ENCODE results near the gene RUBCNL. TPM values are rescaled to one million over a fixed set of nuclear protein-coding genes. Genes with fewer than 3 reads are reported as not detected.

The RUBCNL gene
- total RNA-seq, 4 donors from 2014 or later = 1.7 to 4.2 (median 2.8) TPM

DNA sequence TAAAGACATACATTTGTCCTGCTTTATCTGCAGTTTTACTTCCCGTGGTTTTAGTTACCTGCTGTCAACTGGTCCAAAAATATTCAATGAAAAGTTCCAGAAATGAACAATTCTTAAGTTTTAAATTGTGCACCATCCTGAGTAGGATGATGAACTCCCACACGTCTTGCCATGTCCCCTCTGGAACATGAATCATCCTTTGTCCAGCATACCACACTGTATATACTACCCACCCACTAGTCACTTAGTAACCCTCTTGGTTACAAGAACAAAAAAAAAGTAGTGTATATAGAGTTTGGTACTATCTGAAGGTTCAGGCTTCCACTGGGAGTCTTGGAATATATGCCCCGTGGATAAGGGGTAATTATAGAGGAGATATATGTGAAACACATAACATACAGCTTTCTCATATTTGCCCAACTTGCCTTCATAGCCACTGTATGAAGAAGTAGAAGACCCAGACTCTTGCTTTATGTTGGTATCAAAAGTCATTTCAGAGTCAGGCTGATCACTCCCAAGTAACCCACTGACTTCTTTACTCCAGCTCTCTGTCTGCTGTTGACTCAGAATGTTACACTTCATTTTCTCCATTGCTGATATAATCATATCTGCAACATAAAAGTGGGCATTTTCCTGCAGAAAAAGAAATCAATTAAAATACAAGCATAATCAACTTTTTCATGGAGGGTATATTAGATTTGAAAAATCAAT, 19.3 kb downstream of the RUBCNL start:
- no peak for TF ChIP-seq POLR2A (IDR thresholded peaks at IDR 0.05)
- TF ChIP-seq, protein P1, sequence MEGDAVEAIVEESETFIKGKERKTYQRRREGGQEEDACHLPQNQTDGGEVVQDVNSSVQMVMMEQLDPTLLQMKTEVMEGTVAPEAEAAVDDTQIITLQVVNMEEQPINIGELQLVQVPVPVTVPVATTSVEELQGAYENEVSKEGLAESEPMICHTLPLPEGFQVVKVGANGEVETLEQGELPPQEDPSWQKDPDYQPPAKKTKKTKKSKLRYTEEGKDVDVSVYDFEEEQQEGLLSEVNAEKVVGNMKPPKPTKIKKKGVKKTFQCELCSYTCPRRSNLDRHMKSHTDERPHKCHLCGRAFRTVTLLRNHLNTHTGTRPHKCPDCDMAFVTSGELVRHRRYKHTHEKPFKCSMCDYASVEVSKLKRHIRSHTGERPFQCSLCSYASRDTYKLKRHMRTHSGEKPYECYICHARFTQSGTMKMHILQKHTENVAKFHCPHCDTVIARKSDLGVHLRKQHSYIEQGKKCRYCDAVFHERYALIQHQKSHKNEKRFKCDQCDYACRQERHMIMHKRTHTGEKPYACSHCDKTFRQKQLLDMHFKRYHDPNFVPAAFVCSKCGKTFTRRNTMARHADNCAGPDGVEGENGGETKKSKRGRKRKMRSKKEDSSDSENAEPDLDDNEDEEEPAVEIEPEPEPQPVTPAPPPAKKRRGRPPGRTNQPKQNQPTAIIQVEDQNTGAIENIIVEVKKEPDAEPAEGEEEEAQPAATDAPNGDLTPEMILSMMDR (IDR thresholded peaks at IDR 0.05) = no peak
- WGBS, 2 donors = 85 to 88% methylated on average over 3 of the region's 3 CpGs
- Histone ChIP-seq H3K36me3 (no peaks in the 10 kb centered on the region), H3K4me3 (replicated peaks in 1 of 3) (no peak overlapping the region), H3K9me3 (no peaks in the 10 kb centered on the region), H3K27me3 (no peaks in the 10 kb centered on the region), H3K4me1 (peaks cover 15 to 17% of the 10 kb centered on the region in 2 donors), H3K27ac (no peak overlapping the region)
- intact Hi-C loops (cut with DNase I) = no loop called here
- no peak for DNase-seq

DNA sequence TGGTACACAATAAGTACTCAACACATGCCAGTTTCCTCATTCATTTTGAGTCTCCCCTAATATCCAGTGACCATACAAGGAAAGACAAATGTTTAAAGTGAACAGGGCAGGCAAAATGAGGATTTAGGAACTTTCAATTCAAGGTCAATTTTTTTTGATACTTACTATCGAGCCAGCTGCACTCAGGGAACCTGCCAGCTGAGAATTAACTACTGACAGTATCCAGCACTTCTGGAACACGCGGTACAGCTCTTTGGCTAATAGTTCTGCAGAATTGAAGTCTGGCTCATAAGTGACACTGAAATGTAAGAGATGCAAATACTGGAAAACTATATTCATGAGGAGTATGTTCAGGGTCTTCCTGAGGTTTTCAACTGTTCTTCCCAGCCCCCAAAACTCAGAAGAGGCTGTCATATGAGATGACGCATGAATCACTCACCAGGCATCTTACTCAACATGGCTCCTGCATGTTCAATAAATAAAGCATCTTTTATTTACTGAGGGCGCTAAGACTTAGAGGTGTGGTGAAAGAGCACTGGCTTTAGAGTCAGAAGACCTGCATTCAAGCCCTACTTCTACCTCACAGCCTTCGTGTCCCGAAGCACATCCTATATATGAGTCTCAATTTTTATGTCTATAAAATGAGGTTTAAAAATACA, 25.6 kb downstream of the RUBCNL start:
- H3K27ac ChIP-seq = no peak overlapping the region
- no peak for DNase-seq
- H3K4me3 ChIP-seq (replicated peaks in 1 of 3) = no peak overlapping the region
- intact Hi-C loops (cut with DNase I) = no loop called here
- no peaks in the 10 kb centered on the region for H3K9me3 ChIP-seq
- H3K27me3 ChIP-seq = no peaks in the 10 kb centered on the region
- 87% methylated on average over 7 of the region's 7 CpGs for WGBS, 2 donors
- no peak for TF ChIP-seq POLR2A (IDR thresholded peaks at IDR 0.05)
- TF ChIP-seq, protein P1 (IDR thresholded peaks at IDR 0.05) = no peak
- H3K36me3 ChIP-seq = no peaks in the 10 kb centered on the region
- no peaks in the 10 kb centered on the region for H3K4me1 ChIP-seq

DNA sequence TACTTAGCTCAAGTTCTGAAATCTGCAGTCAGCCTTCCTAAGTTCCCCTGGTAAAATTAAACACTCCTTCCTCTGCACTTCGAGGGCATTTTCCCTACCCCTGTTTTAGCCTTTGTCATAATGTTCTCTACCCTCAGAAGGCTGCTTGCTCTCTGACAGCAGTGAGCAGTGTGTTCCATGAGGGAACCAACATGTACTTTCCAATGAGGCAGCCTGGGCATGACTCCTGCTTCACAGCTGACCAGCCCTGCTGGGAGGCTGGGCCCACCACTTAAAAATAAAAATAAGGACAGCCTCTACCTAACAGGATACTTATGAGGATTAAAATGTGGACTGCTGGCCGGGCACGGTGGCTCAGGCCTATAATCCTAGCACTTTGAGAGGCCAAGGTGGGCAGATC, 26.4 kb downstream of the RUBCNL start:
- DNase-seq = no peak
- 85 to 91% methylated on average over 3 of the region's 3 CpGs for WGBS, 2 donors

DNA sequence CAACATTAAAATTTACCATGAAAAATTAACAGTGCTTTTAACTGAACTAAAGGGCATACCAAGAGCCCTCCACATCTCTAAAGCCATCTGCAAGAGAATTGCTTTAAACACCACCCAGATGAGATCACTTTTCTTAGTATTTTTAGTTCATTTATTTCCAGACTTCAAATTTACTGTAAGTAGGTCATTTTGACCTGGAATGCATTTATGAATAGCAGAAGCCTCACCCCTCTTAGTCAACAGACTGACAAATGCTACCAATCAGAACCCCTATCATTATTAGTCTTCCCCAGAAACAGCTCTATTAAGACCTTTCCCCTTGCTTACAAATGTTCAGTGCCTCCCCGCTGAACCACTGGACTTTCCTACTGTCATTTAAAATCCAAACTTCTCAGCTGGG, 27.3 kb downstream of the RUBCNL start:
- WGBS, 2 donors = 76 to 90% methylated on average over 1 of the region's 1 CpG
- H3K36me3 ChIP-seq = no peaks in the 10 kb centered on the region
- intact Hi-C loops (cut with DNase I) = no loop called here
- no peak overlapping the region for H3K27ac ChIP-seq
- TF ChIP-seq, protein P1 (IDR thresholded peaks at IDR 0.05) = no peak
- TF ChIP-seq POLR2A (IDR thresholded peaks at IDR 0.05) = no peak
- H3K4me1 ChIP-seq = no peaks in the 10 kb centered on the region
- H3K9me3 ChIP-seq = no peaks in the 10 kb centered on the region
- no peak for DNase-seq
- no peak overlapping the region for H3K4me3 ChIP-seq (replicated peaks in 1 of 3)
- H3K27me3 ChIP-seq = no peaks in the 10 kb centered on the region

More for the DNA sequence above, 26.4 kb downstream of the RUBCNL start:
- TF ChIP-seq, protein P1 (IDR thresholded peaks at IDR 0.05) = no peak
- no peak for TF ChIP-seq POLR2A (IDR thresholded peaks at IDR 0.05)
- H3K9me3 ChIP-seq = no peaks in the 10 kb centered on the region
- no peaks in the 10 kb centered on the region for H3K4me1 ChIP-seq
- H3K4me3 ChIP-seq (replicated peaks in 1 of 3) = no peak overlapping the region
- H3K36me3 ChIP-seq = no peaks in the 10 kb centered on the region
- no peaks in the 10 kb centered on the region for H3K27me3 ChIP-seq
- intact Hi-C loops (cut with DNase I) = no loop called here
- H3K27ac ChIP-seq = no peak overlapping the region

DNA sequence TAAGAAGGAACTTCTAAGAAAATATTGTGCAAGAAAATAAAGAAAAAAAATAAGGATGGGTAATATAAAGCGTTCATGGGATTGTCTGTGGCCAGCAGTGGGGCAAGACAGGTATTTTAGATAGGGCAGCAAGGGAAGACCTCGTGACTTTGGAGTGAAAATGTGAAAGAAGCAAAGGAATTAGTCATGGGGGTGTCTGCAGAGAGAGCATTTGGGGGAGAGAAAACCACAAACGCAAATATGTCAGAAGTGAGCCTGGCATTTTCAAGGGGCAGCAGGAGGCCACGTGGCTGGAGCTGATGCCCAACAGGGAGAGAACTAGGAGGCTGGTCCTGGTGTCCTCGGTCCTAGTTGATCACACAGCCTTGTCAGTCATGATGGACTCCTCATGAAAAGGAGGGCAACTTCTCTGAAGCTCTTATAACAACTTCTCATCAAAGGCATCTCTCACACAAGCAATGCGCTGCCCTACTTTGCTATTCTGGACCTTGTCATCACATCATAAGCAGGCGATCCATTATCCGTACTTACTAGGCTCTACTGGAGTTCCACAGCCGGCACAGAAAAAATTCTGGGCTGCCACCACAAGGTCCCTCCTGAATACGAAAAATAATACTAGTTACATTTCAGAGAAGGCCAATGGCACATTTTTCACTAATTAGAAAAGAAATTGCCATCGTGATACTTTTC, 31.0 kb downstream of the RUBCNL start:
- no peaks in the 10 kb centered on the region for H3K36me3 ChIP-seq
- no peaks in the 10 kb centered on the region for H3K27me3 ChIP-seq
- H3K4me3 ChIP-seq (replicated peaks in 1 of 3) = no peak overlapping the region
- DNase-seq = no peak
- 91 to 92% methylated on average over 11 of the region's 11 CpGs for WGBS, 2 donors
- no peaks in the 10 kb centered on the region for H3K4me1 ChIP-seq
- no peaks in the 10 kb centered on the region for H3K9me3 ChIP-seq
- intact Hi-C loops (cut with DNase I) = no loop called here
- H3K27ac ChIP-seq = no peak overlapping the region
- TF ChIP-seq, protein P1 (IDR thresholded peaks at IDR 0.05) = no peak
- no peak for TF ChIP-seq POLR2A (IDR thresholded peaks at IDR 0.05)
